NCI-H345 treated with DMSO at 0.1 percent for 48 hours (cell line): ENCODE data around the gene RADIL.
"Not testable (repeated sequence)": the region's sequence is repeated elsewhere in the genome, so short reads cannot be mapped to it uniquely, and the experiment has no call there.

Experiments used
- DNase-seq: peaks from one replicate; lab custom pipeline; 2025; ENCODE audit not compliant: unreplicated experiment; lab: John Stamatoyannopoulos, UW

Gene RADIL

GRCh38 chr7:4794171-4794570 is 89.3 kb downstream of the RADIL start:
- DNase-seq = not testable (repeated sequence)

GRCh38 chr7:4793385-4793993 is 90.0 kb downstream of the RADIL start:
- not testable (repeated sequence) for DNase-seq

GRCh38 chr7:4792537-4793126 is 90.9 kb downstream of the RADIL start:
- DNase-seq = no peak

- DNase-seq = no peak
Observed at GRCh38 chr7:4791738-4792536, 91.6 kb downstream of the RADIL start.

- no peak for DNase-seq
Observed at GRCh38 chr7:4791101-4791737, 92.3 kb downstream of the RADIL start.

- DNase-seq = no peak
Observed at GRCh38 chr7:4790516-4790991, 93.0 kb downstream of the RADIL start.

GRCh38 chr7:4790078-4790465 is 93.4 kb downstream of the RADIL start:
- no peak for DNase-seq

GRCh38 chr7:4789194-4790077 is 94.1 kb downstream of the RADIL start:
- no peak for DNase-seq

GRCh38 chr7:4788627-4789189 is 94.8 kb downstream of the RADIL start:
- no peak for DNase-seq

GRCh38 chr7:4787947-4788626 is 95.4 kb downstream of the RADIL start:
- DNase-seq = no peak

- DNase-seq = no peak
Observed at GRCh38 chr7:4787541-4787940, 96.0 kb downstream of the RADIL start.

- DNase-seq = no peak
Observed at GRCh38 chr7:4786015-4786414, 97.5 kb downstream of the RADIL start.

GRCh38 chr7:4785371-4785770 is 98.1 kb downstream of the RADIL start:
- no peak for DNase-seq

- no peak for DNase-seq
Observed at GRCh38 chr7:4784799-4785198, 98.7 kb downstream of the RADIL start.

GRCh38 chr7:4783762-4784351 is 99.7 kb downstream of the RADIL start:
- DNase-seq = no peak

- no peak for DNase-seq
Observed at GRCh38 chr7:4783292-4783652, 100.2 kb downstream of the RADIL start.

- DNase-seq = no peak
Observed at GRCh38 chr7:4782333-4783291, 100.9 kb downstream of the RADIL start.

- DNase-seq = no peak
Observed at GRCh38 chr7:4781366-4782069, 102.0 kb downstream of the RADIL start.
